ENCODE measurements around the gene ENOX2.

DNA sequence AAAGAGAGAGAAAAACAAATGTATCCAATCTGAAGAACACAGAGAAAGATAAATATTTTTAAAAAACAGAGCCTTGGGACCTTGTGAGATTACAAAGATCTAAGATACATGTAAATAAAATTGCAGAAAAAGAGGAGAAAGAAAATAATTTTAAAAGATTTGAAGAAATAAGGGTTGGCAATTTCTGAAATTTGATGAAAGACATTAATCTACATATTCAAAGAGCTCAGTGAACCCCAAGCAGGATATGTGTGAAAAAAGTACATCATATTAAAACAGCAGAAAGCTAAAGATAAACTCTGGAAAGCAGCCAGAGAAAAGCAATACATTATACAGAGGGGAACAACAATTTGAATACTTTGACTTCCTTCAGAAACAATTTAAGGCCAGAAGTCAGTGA lies 244.7 kb downstream of the ENOX2 start:
- TF ChIP-seq, protein P1, sequence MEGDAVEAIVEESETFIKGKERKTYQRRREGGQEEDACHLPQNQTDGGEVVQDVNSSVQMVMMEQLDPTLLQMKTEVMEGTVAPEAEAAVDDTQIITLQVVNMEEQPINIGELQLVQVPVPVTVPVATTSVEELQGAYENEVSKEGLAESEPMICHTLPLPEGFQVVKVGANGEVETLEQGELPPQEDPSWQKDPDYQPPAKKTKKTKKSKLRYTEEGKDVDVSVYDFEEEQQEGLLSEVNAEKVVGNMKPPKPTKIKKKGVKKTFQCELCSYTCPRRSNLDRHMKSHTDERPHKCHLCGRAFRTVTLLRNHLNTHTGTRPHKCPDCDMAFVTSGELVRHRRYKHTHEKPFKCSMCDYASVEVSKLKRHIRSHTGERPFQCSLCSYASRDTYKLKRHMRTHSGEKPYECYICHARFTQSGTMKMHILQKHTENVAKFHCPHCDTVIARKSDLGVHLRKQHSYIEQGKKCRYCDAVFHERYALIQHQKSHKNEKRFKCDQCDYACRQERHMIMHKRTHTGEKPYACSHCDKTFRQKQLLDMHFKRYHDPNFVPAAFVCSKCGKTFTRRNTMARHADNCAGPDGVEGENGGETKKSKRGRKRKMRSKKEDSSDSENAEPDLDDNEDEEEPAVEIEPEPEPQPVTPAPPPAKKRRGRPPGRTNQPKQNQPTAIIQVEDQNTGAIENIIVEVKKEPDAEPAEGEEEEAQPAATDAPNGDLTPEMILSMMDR (IDR thresholded peaks at IDR 0.05; ENCODE audit: low read depth, low read length, poor library complexity, severe bottlenecking), result no peak
- TF ChIP-seq EZH2phosphoT487 (IDR thresholded peaks at IDR 0.05; ENCODE audit: borderline replicate concordance, low read length), result no peak
